HepG2 (cell line): ENCODE measurements around the gene CRLF3. TPM values are rescaled to one million over a fixed set of nuclear protein-coding genes. Genes with fewer than 3 reads are reported as not detected.

Experiments
- ATRX ChIP-seq: sonication (generic); formaldehyde crosslinking; IDR thresholded peaks from 2 replicates; pipeline ENCODE4 v1.4.0; 2020; ENCODE audit warnings: missing genetic modification reagents, borderline replicate concordance
- DDIT3 ChIP-seq: sonication (generic); formaldehyde crosslinking; IDR thresholded peaks from 2 replicates; pipeline ENCODE4 v1.4.0; 2020; ENCODE audit warnings: mild to moderate bottlenecking, missing genetic modification reagents
- ETS1 ChIP-seq: sonication (generic); formaldehyde crosslinking; IDR thresholded peaks from 2 replicates; pipeline ENCODE4 v1.4.0; 2020; ENCODE audit warnings: missing genetic modification reagents
- GFI1 ChIP-seq: sonication (generic); formaldehyde crosslinking; IDR thresholded peaks from 2 replicates; pipeline ENCODE4 v1.5.0; 2020; ENCODE audit warnings: missing genetic modification reagents, mild to moderate bottlenecking, borderline replicate concordance
- HDAC2 ChIP-seq: sonication (generic); formaldehyde crosslinking; IDR thresholded peaks from 2 replicates; pipeline ENCODE4 v1.4.0; 2020; ENCODE audit warnings: missing genetic modification reagents
- IKZF1 ChIP-seq: fragments of 450-650 bp; IDR thresholded peaks from 2 replicates; pipeline ENCODE4 v1.7.1; 2016
- KDM3A ChIP-seq: IDR thresholded peaks from 2 replicates; pipeline ENCODE4 v1.6.1; 2018; ENCODE audit warnings: low read depth, missing compliant biosample characterization
- MAFK ChIP-seq, 2 experiments: IDR thresholded peaks in 1 of 2; conservative IDR thresholded peaks in 1 of 2; 2 replicates each; pipeline ENCODE4 v1.6.1; 2011; ENCODE audit warnings: improper control_type of control experiment in 2 of 2, low read length in 2 of 2
- MIER2 ChIP-seq: IDR thresholded peaks from 2 replicates; pipeline ENCODE4 v1.6.1; 2016; ENCODE audit warnings: missing biosample characterization, missing genetic modification reagents
- MZF1 ChIP-seq: sonication (generic); formaldehyde crosslinking; IDR thresholded peaks from 2 replicates; pipeline ENCODE4 v1.8.1; 2023; ENCODE audit warnings: mild to moderate bottlenecking, missing genetic modification reagents, borderline replicate concordance
- POLR2AphosphoS5 ChIP-seq: IDR thresholded peaks from 2 replicates; pipeline ENCODE4 v1.6.1; 2012; ENCODE audit warnings: low read depth, low read length
- RBFOX2 ChIP-seq: fragments of 200-400 bp; formaldehyde crosslinking; IDR thresholded peaks from 2 replicates; pipeline ENCODE4 v1.6.1; 2017; ENCODE audit warnings: low read depth, mild to moderate bottlenecking, low read length
- STAT5B ChIP-seq: sonication (generic); formaldehyde crosslinking; IDR thresholded peaks from 2 replicates; pipeline ENCODE4 v1.4.0; 2020; ENCODE audit warnings: missing genetic modification reagents
- TAF1 ChIP-seq: sonication (generic); formaldehyde crosslinking; IDR thresholded peaks from 2 replicates; pipeline ENCODE4 v1.4.0; 2020; ENCODE audit warnings: missing genetic modification reagents
- TAF15 ChIP-seq: fragments of 200-400 bp; formaldehyde crosslinking; IDR thresholded peaks from one replicate; pipeline ENCODE4 v1.6.1; 2018; ENCODE audit warnings: mild to moderate bottlenecking, low read depth, low read length; ENCODE audit not compliant: poor library complexity, severe bottlenecking
- TOPORS ChIP-seq: sonication (generic); formaldehyde crosslinking; IDR thresholded peaks from 2 replicates; pipeline ENCODE4 v1.8.0; 2023; ENCODE audit warnings: mild to moderate bottlenecking, missing genetic modification reagents
- ZFP62 ChIP-seq: sonication (generic); formaldehyde crosslinking; IDR thresholded peaks from 2 replicates; pipeline ENCODE4 v1.4.0; 2020; ENCODE audit warnings: missing genetic modification reagents
- ZMYM4 ChIP-seq: sonication (generic); formaldehyde crosslinking; IDR thresholded peaks from 2 replicates; pipeline ENCODE4 v1.8.1; 2023; ENCODE audit warnings: mild to moderate bottlenecking, missing genetic modification reagents
- ZNF280D ChIP-seq: sonication (generic); formaldehyde crosslinking; IDR thresholded peaks from 2 replicates; pipeline ENCODE4 v1.5.1; 2020; ENCODE audit warnings: mild to moderate bottlenecking, missing genetic modification reagents
- ZNF326 ChIP-seq: sonication (generic); formaldehyde crosslinking; IDR thresholded peaks from 2 replicates; pipeline ENCODE4 v1.4.0; 2020; ENCODE audit warnings: missing genetic modification reagents, borderline replicate concordance
- ZNF510 ChIP-seq: sonication (generic); formaldehyde crosslinking; IDR thresholded peaks from 2 replicates; pipeline ENCODE4 v1.4.0; 2020; ENCODE audit warnings: low read depth, mild to moderate bottlenecking, missing genetic modification reagents
- ZNF570 ChIP-seq: sonication (generic); formaldehyde crosslinking; IDR thresholded peaks from 2 replicates; pipeline ENCODE4 v1.4.0; 2020; ENCODE audit warnings: mild to moderate bottlenecking, missing genetic modification reagents, borderline replicate concordance
- ZNF577 ChIP-seq: sonication (generic); formaldehyde crosslinking; IDR thresholded peaks from 2 replicates; pipeline ENCODE4 v1.4.0; 2020; ENCODE audit warnings: mild to moderate bottlenecking, low read depth, missing genetic modification reagents, borderline replicate concordance
- ZNF703 ChIP-seq: sonication (generic); formaldehyde crosslinking; IDR thresholded peaks from 2 replicates; pipeline ENCODE4 v1.5.1; 2020; ENCODE audit warnings: missing genetic modification reagents, mild to moderate bottlenecking, moderate library complexity, borderline replicate concordance
- ZNF776 ChIP-seq: sonication (generic); formaldehyde crosslinking; IDR thresholded peaks from 2 replicates; pipeline ENCODE4 v1.4.0; 2020; ENCODE audit warnings: mild to moderate bottlenecking, missing genetic modification reagents
- ZNF781 ChIP-seq: sonication (generic); formaldehyde crosslinking; IDR thresholded peaks from 2 replicates; pipeline ENCODE4 v1.5.1; 2020; ENCODE audit warnings: borderline replicate concordance, mild to moderate bottlenecking, missing genetic modification reagents; ENCODE audit errors: not compliant biosample characterization
- ZNF891 ChIP-seq: sonication (generic); formaldehyde crosslinking; IDR thresholded peaks from 2 replicates; pipeline ENCODE4 v1.5.0; 2020; ENCODE audit warnings: mild to moderate bottlenecking, missing genetic modification reagents
- polyA plus RNA-seq, 8 experiments: library from polyadenylated mRNA; depleted of rRNA in 3 of 8; stranded (reverse) in 7 of 8; unstranded in 1 of 8; fragments of >200 nt; fragmentation: Illumina TruSeq in 4 of 8; extraction: Trizol in 4 of 8; gene quantifications; 2 replicates each; pipeline versions ENCODE4 v1.2.1 to v1.2.3, GENCODE V29; 2011 to 2016; ENCODE audit warnings: low read depth in 4 of 8, missing spikeins in 1 of 8, mixed read lengths in 1 of 8; ENCODE audit not compliant: insufficient read depth in 1 of 8
- total RNA-seq, 5 experiments: library from RNA; depleted of rRNA; stranded (reverse); fragments of >200 nt; fragmentation: Illumina TruSeq; extraction: Trizol; gene quantifications; 2 replicates each; pipeline ENCODE4 v1.2.3, GENCODE V29; 2016; ENCODE audit warnings: low read depth in 1 of 5

The CRLF3 gene
- total and polyA plus RNA-seq, 2 of the 13 experiments (the other 11 are each of a cell fraction or from before 2014, with no cell fraction given) = 6.4 to 9.1 TPM

- TF ChIP-seq ZNF280D (CRISPR knock-in tag) = 0 out of 2 replicates have a peak, but pooled peaks have one; percentile 43
- peak; percentile 84 for TF ChIP-seq TAF1 (CRISPR knock-in tag)
- peak; percentile 42; the same call in 1 of the 2 replicates for TF ChIP-seq MIER2 (CRISPR knock-in tag)
- peak; percentile 92 for TF ChIP-seq ZMYM4 (CRISPR knock-in tag)
- TF ChIP-seq GFI1 (CRISPR knock-in tag) = 0 out of 2 replicates have a peak, but pooled peaks have one; percentile 23
- TF ChIP-seq TOPORS (CRISPR knock-in tag) = peak; percentile 60; the same call in 1 of the 2 replicates
- TF ChIP-seq ZFP62 (CRISPR knock-in tag) = no peak
- TF ChIP-seq RBFOX2 = peak; percentile 64
- TF ChIP-seq ZNF326 (CRISPR knock-in tag) = no peak
- peak; percentile 88 for TF ChIP-seq HDAC2 (CRISPR knock-in tag)
- no peak for TF ChIP-seq ZNF781 (CRISPR knock-in tag)
- 0 out of 2 replicates have a peak, but pooled peaks have one; percentile 26 for TF ChIP-seq ZNF703 (CRISPR knock-in tag)
- TF ChIP-seq ETS1 (CRISPR knock-in tag) = no peak
- no peak for TF ChIP-seq IKZF1
- peak; percentile 90 for TF ChIP-seq ZNF891 (CRISPR knock-in tag)
- peak; percentile 76 for TF ChIP-seq POLR2AphosphoS5
- no peak for TF ChIP-seq ATRX (CRISPR knock-in tag)
- 0 out of 2 replicates have a peak, but pooled peaks have one; percentile 48 for TF ChIP-seq ZNF570 (CRISPR knock-in tag)
- 0 out of 2 replicates have a peak, but pooled peaks have one; percentile 71 for TF ChIP-seq STAT5B (CRISPR knock-in tag)
- TF ChIP-seq ZNF510 (CRISPR knock-in tag) = peak; percentile 77; the same call in 1 of the 2 replicates
- no peak for TF ChIP-seq DDIT3 (CRISPR knock-in tag)
- TF ChIP-seq ZNF776 (CRISPR knock-in tag) = 0 out of 2 replicates have a peak, but pooled peaks have one; percentile 77
- no peak for TF ChIP-seq TAF15
- peak; percentile 85; the same call in 1 of the 2 replicates for TF ChIP-seq KDM3A (CRISPR knock-in tag)
- TF ChIP-seq MAFK (conservative IDR thresholded peaks at IDR 0.05 in 1 of 2, IDR thresholded peaks at IDR 0.05 in 1 of 2; ENCODE audit: low read length in 2 of 2) = 0 out of 4 replicates have a peak, but pooled peaks of 1 of the 2 experiments have one; percentile 3
- TF ChIP-seq MZF1 (CRISPR knock-in tag) = no peak
- no peak for TF ChIP-seq ZNF577 (CRISPR knock-in tag)
These were observed 7.4 kb upstream of the CRLF3 start, which contains the start of gene ATAD5 (continued) for GRCh38 chr17:30831663-30832437.
